HCT116 (cell line): ENCODE data around the gene NUP210. TPM values are rescaled to one million over a fixed set of nuclear protein-coding genes. Genes with fewer than 3 reads are reported as not detected.

Experiments used
- ATAC-seq: fragments of 200-7000 bp; cut with Tn5 transposase; 2 replicates; pipeline ENCODE4 v1.9.1; 2020; ENCODE audit warnings: mild to moderate bottlenecking, moderate library complexity
- BruUV-seq: library from RNA; stranded (reverse); fragments of 400-500 nt; replicated peaks from 2 replicates; lab custom pipeline; 2021; lab: Mats Ljungman, UMichigan
- CTCF ChIA-PET: fragments of 300-600 bp; sonication (Branson Sonifier 250); formaldehyde crosslinking; loops from one replicate; lab custom pipeline; 2021; ENCODE audit warnings: antibody characterized with exemption; lab: Charles Lee
- POLR2A ChIA-PET: fragments of 300-600, 350-600 bp; sonication (Branson Sonifier 250); formaldehyde crosslinking; loops from one replicate; lab custom pipeline; 2021; ENCODE audit warnings: antibody characterized with exemption; lab: Charles Lee
- RAD21 ChIA-PET, 2 experiments: fragments of 300-600 bp; sonication (Branson Sonifier 250); formaldehyde crosslinking; loops; one replicate each; lab custom pipeline; 2023; ENCODE audit warnings: low total read pairs in 2 of 2; ENCODE audit not compliant: uncharacterized antibody in 2 of 2, unreplicated experiment in 2 of 2, low non-redundant PET in 1 of 2; lab: Charles Lee
- DNase-seq: peaks from one replicate; pipeline ENCODE4 v3.0.0-alpha.2; 2010; ENCODE audit warnings: low read depth, low spot score
- H2AFZ ChIP-seq: fragments of 200-600 bp; shearing (Covaris generic), sonication (generic); 2 replicates; pipeline ENCODE4 v1.6.1; 2017; ENCODE audit warnings: low read depth, mixed run types, mixed read lengths, antibody characterized with exemption, low read length; ENCODE audit not compliant: poor library complexity, severe bottlenecking
- H3K27ac ChIP-seq: 2 replicates; pipeline ENCODE4 v1.5.1; 2012; ENCODE audit warnings: low read depth, low read length
- H3K27me3 ChIP-seq: fragments of 200-600 bp; sonication (generic); 2 replicates; pipeline ENCODE4 v1.6.1; 2016; ENCODE audit warnings: mixed run types, low read length, mixed read lengths; ENCODE audit not compliant: insufficient read depth
- H3K36me3 ChIP-seq, 2 experiments: fragments of 200-500 bp in 1 of 2; fragments of 200-600 bp in 1 of 2; sonication (Bioruptor generic) in 1 of 2; sonication (generic) in 1 of 2; 2 replicates each; pipeline versions ENCODE4 v1.5.1 to v1.6.1; 2014 to 2016; ENCODE audit warnings: low read length in 2 of 2, inconsistent platforms in 1 of 2, mixed read lengths in 1 of 2, mixed run types in 1 of 2; ENCODE audit not compliant: insufficient read depth in 2 of 2, control insufficient read depth in 1 of 2
- H3K4me1 ChIP-seq, 2 experiments: fragments of 200-600 bp in 1 of 2; sonication (generic) in 1 of 2; 2 replicates each; pipeline versions ENCODE4 v1.5.1 to v1.6.1; 2012 to 2017; ENCODE audit warnings: low read length in 2 of 2, inconsistent platforms in 1 of 2, mild to moderate bottlenecking in 1 of 2, mixed read lengths in 1 of 2, mixed run types in 1 of 2, moderate library complexity in 1 of 2; ENCODE audit not compliant: insufficient read depth in 2 of 2, control insufficient read depth in 1 of 2
- H3K4me2 ChIP-seq: fragments of 200-600 bp; sonication (generic); 2 replicates; pipeline ENCODE4 v1.6.1; 2017; ENCODE audit warnings: mixed run types, low read length, mixed read lengths
- H3K4me3 ChIP-seq, 2 experiments: fragments of 200-600 bp in 1 of 2; sonication (generic) in 1 of 2; replicated peaks in 1 of 2; 2 replicates each; pipeline ENCODE4 v1.5.1; 2011 to 2016; ENCODE audit warnings: low read length in 2 of 2, control low read depth in 1 of 2, low read depth in 1 of 2, mild to moderate bottlenecking in 1 of 2, mixed read lengths in 1 of 2, mixed run types in 1 of 2
- H3K79me2 ChIP-seq: fragments of 200-600 bp; sonication (generic); 2 replicates; pipeline ENCODE4 v1.6.1; 2017; ENCODE audit warnings: mild to moderate bottlenecking, mixed run types, low read length, moderate library complexity, mixed read lengths; ENCODE audit not compliant: insufficient read depth
- H3K9ac ChIP-seq: fragments of 200-600 bp; sonication (generic); 2 replicates; pipeline ENCODE4 v1.6.1; 2016; ENCODE audit warnings: low read length, mixed read lengths
- H3K9me2 ChIP-seq: fragments of 200-600 bp; sonication (generic), shearing (Covaris generic); 2 replicates; pipeline ENCODE4 v1.6.1; 2017; ENCODE audit warnings: mixed run types, mild to moderate bottlenecking, moderate library complexity; ENCODE audit not compliant: insufficient read depth
- H3K9me3 ChIP-seq, 2 experiments: fragments of 200-500 bp in 1 of 2; fragments of 200-600 bp in 1 of 2; sonication (Bioruptor generic) in 1 of 2; sonication (generic) in 1 of 2; 2 replicates each; pipeline ENCODE4 v1.6.1; 2014 to 2017; ENCODE audit warnings: low read length in 2 of 2, mixed read lengths in 2 of 2, inconsistent platforms in 1 of 2, low read depth in 1 of 2, mild to moderate bottlenecking in 1 of 2, mixed run types in 1 of 2, moderate library complexity in 1 of 2; ENCODE audit not compliant: control insufficient read depth in 1 of 2, insufficient read depth in 1 of 2
- H4K20me1 ChIP-seq: fragments of 200-600 bp; sonication (generic), shearing (Covaris generic); 2 replicates; pipeline ENCODE4 v1.6.1; 2017; ENCODE audit warnings: mixed run types, mild to moderate bottlenecking, moderate library complexity; ENCODE audit not compliant: insufficient read depth
- CTCF ChIP-seq, 3 experiments: fragments of 200-600 bp in 1 of 3; sonication (generic) in 1 of 3; IDR thresholded peaks in 2 of 3; conservative IDR thresholded peaks in 1 of 3; 2 replicates each; pipeline ENCODE4 v1.5.1; 2012 to 2017; ENCODE audit warnings: low read depth in 2 of 3, low read length in 2 of 3, antibody characterized with exemption in 1 of 3, borderline replicate concordance in 1 of 3, control low read depth in 1 of 3, mild to moderate bottlenecking in 1 of 3, mixed read lengths in 1 of 3, mixed run types in 1 of 3, moderate library complexity in 1 of 3; ENCODE audit not compliant: insufficient read depth in 1 of 3
- POLR2AphosphoS5 ChIP-seq: IDR thresholded peaks from 2 replicates; pipeline ENCODE4 v1.6.1; 2011; ENCODE audit warnings: mild to moderate bottlenecking, low read depth, low read length, moderate library complexity
- RAD21 ChIP-seq: IDR thresholded peaks from 2 replicates; pipeline ENCODE4 v1.6.1; 2012; ENCODE audit warnings: low read depth, mild to moderate bottlenecking
- REST ChIP-seq: IDR thresholded peaks from 2 replicates; pipeline ENCODE4 v1.6.1; 2012; ENCODE audit warnings: low read depth
- SIN3A ChIP-seq: IDR thresholded peaks from 2 replicates; pipeline ENCODE4 v1.6.1; 2012; ENCODE audit warnings: low read depth
- TCF7L2 ChIP-seq: IDR thresholded peaks from 2 replicates; pipeline ENCODE4 v1.7.0; 2011; ENCODE audit warnings: borderline replicate concordance, inconsistent platforms; ENCODE audit not compliant: insufficient read depth, insufficient read length; ENCODE audit errors: extremely low read depth
- ZNF274 ChIP-seq: fragments of 200-500 bp; sonication (Bioruptor generic); IDR thresholded peaks from 2 replicates; pipeline ENCODE4 v1.6.1; 2014; ENCODE audit warnings: mild to moderate bottlenecking, low read depth, low read length, inconsistent platforms
- intact Hi-C: fragments of 100-400 bp; cut with micrococcal nuclease; formaldehyde crosslinking; loops from 2 replicates; pipeline ENCODE4 v1.10.0; 2022
- total RNA-seq: library from RNA; stranded (reverse); gene quantifications from one replicate; pipeline ENCODE4 v1.2.1, GENCODE V29; 2021; ENCODE audit not compliant: unreplicated experiment

The NUP210 gene
- total RNA-seq, 1 experiment from 2014 or later: 74.9 TPM

GRCh38 chr3:13393427-13394360 lies 26.4 kb downstream of the NUP210 start (continued):
- TF ChIP-seq POLR2AphosphoS5 (no peak), ZNF274 (no peak), RAD21 (no peak), TCF7L2 (no peak), REST (no peak)

GRCh38 chr3:13391308-13391707 lies 28.8 kb downstream of the NUP210 start:
- H3K4me1 ChIP-seq: no peaks in the 10 kb centered on the region
- peak; percentile 47 for ATAC-seq
- H3K9me3 ChIP-seq: no peaks in the 10 kb centered on the region
- no TSS peak for BruUV-seq
- H3K9me2 ChIP-seq: no peaks in the 10 kb centered on the region
- H2AFZ ChIP-seq: no peak overlapping the region
- RAD21 ChIA-PET: no interaction called here
- H3K27ac ChIP-seq: no peak overlapping the region
- no peak overlapping the region for H3K4me2 ChIP-seq
- no peak overlapping the region for H3K4me3 ChIP-seq
- H3K79me2 ChIP-seq: no peaks in the 10 kb centered on the region
- H3K9ac ChIP-seq: no peak overlapping the region
- DNase-seq: no peak
- no peaks in the 10 kb centered on the region for H3K27me3 ChIP-seq
- no peaks in the 10 kb centered on the region for H4K20me1 ChIP-seq
- TF ChIP-seq SIN3A (no peak), CTCF (IDR thresholded peaks at IDR 0.05 in 2 of 3, conservative IDR thresholded peaks at IDR 0.05 in 1 of 3; ENCODE audit: borderline replicate concordance in 1 of 3, insufficient read depth in 1 of 3, low read depth in 2 of 3, low read length in 2 of 3) (peak in 2 of 3 experiments; percentile 22 to 34; a peak in 3 of 6 replicates)
- POLR2A ChIA-PET: no interaction called here
- H3K36me3 ChIP-seq: peaks cover 14 to 26% of the 10 kb centered on the region in 2 experiments; a peak in 3 of 4 replicates
- CTCF ChIA-PET: interaction anchor here (0.5 kb wide), 1 partner anchor 10 kb away, joined by 3 read pairs; no protein-coding TSS in a partner anchor
- intact Hi-C loops: no loop called here
